GM23248 (cell line): Measurements from ENCODE around the gene MYH6. TPM values are rescaled to one million over a fixed set of nuclear protein-coding genes. Genes with fewer than 3 reads are reported as not detected.

Experiments used
- DNase-seq: peaks from one replicate; pipeline ENCODE4 v3.0.0-alpha.2; 2015
- H2AFZ ChIP-seq: fragments of 200-600 bp; sonication (generic); 2 replicates; pipeline ENCODE4 v1.6.1; 2016; ENCODE audit warnings: antibody characterized with exemption
- H3F3A ChIP-seq: fragments of 200-600 bp; sonication (generic); 2 replicates; pipeline ENCODE4 v1.6.1; 2016; ENCODE audit warnings: mild to moderate bottlenecking, antibody characterized with exemption, mixed run types; ENCODE audit not compliant: insufficient read depth
- H3K27ac ChIP-seq: fragments of 200-600 bp; sonication (generic); 2 replicates; pipeline ENCODE4 v1.5.1; 2016; ENCODE audit warnings: mild to moderate bottlenecking
- H3K27me3 ChIP-seq: fragments of 200-600 bp; sonication (generic); replicated peaks from 2 replicates; pipeline ENCODE4 v1.6.1; 2016; ENCODE audit warnings: mild to moderate bottlenecking; ENCODE audit not compliant: insufficient read depth
- H3K36me3 ChIP-seq: fragments of 200-600 bp; sonication (generic); 2 replicates; pipeline ENCODE4 v1.6.1; 2016; ENCODE audit warnings: low read depth, mild to moderate bottlenecking
- H3K4me1 ChIP-seq: fragments of 200-600 bp; sonication (generic); 2 replicates; pipeline ENCODE4 v1.6.1; 2016; ENCODE audit warnings: mild to moderate bottlenecking; ENCODE audit not compliant: insufficient read depth
- H3K4me2 ChIP-seq: fragments of 200-600 bp; sonication (generic); one replicate; pipeline ENCODE4 v1.6.1; 2016; ENCODE audit warnings: mild to moderate bottlenecking; ENCODE audit not compliant: unreplicated experiment
- H3K4me3 ChIP-seq: fragments of 200-600 bp; sonication (generic); 2 replicates; pipeline ENCODE4 v1.5.1; 2016; ENCODE audit warnings: mild to moderate bottlenecking
- H3K79me2 ChIP-seq: fragments of 200-600 bp; sonication (generic); 2 replicates; pipeline ENCODE4 v1.6.1; 2016; ENCODE audit warnings: mild to moderate bottlenecking; ENCODE audit not compliant: insufficient read depth
- H3K9ac ChIP-seq: fragments of 200-600 bp; sonication (generic); 2 replicates; pipeline ENCODE4 v1.6.1; 2016; ENCODE audit warnings: mild to moderate bottlenecking
- H3K9me2 ChIP-seq: fragments of 200-600 bp; sonication (generic); 2 replicates; pipeline ENCODE4 v1.6.1; 2016; ENCODE audit warnings: mixed run types, mild to moderate bottlenecking, moderate library complexity; ENCODE audit not compliant: insufficient read depth
- H3K9me3 ChIP-seq: fragments of 200-600 bp; sonication (generic); one replicate; pipeline ENCODE4 v1.6.1; 2017; ENCODE audit warnings: low read depth
- H4K20me1 ChIP-seq: fragments of 200-600 bp; sonication (generic); 2 replicates; pipeline ENCODE4 v1.6.0; 2016; ENCODE audit not compliant: insufficient read depth
- EZH2 ChIP-seq: fragments of 200-600 bp; sonication (generic); IDR thresholded peaks from 2 replicates; pipeline ENCODE4 v1.6.1; 2018; ENCODE audit warnings: antibody characterized with exemption, mild to moderate bottlenecking; ENCODE audit not compliant: insufficient read depth, poor library complexity, severe bottlenecking
- EZH2phosphoT487 ChIP-seq: fragments of 200-600 bp; sonication (generic); IDR thresholded peaks from 2 replicates; pipeline ENCODE4 v1.6.1; 2018; ENCODE audit warnings: antibody characterized with exemption, moderate library complexity, mild to moderate bottlenecking, low read depth; ENCODE audit not compliant: insufficient read depth
- WGBS, 2 experiments: methylation state at CpG; one replicate each; pipeline ENCODE4 v1.1.6; 2015 to 2017; ENCODE audit warnings: low lambda C conversion rate in 2 of 2, low coverage in 1 of 2; ENCODE audit errors: missing lambda C conversion rate in 2 of 2; 5-methylcytosine and 5-hydroxymethylcytosine counted together
- in situ Hi-C: fragments of 300-500 bp; cut with MboI; formaldehyde crosslinking; loops from 2 replicates; pipeline ENCODE4 v1.15.0; 2020
- polyA plus RNA-seq: library from polyadenylated mRNA; unstranded; fragments of >200 nt; fragmentation: Nextera tagmentation; extraction: Ambion mirVana; gene quantifications from 2 replicates; pipeline ENCODE4 v1.2.1, GENCODE V29; 2016
- total RNA-seq: library from RNA; depleted of rRNA; stranded (reverse); fragments of >200 nt; shearing (Covaris generic); gene quantifications from 2 replicates; pipeline ENCODE4 v1.2.3, GENCODE V29; 2014

The MYH6 gene
- total and polyA plus RNA-seq, 2 experiments from 2014 or later = not detected

DNA sequence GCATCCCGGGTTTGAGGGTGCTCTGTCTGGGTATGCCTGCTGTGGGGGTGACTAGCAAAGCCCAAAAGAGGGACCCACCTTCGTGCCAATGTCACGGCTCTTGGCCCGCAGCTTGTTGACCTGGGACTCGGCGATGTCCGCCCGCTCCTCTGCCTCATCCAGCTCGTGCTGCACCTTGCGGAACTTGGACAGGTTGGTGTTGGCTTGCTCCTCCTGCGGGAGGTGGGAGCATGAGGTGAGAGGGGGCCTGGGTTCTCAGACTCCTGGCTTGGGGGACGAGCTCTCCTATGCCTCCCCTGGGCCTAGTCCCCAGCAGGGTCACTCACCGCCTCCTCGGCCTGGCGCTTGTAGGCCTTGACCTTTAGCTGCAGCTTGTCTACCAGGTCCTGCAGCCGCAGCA lies 5.6 kb upstream of the MYH6 start:
- H3K27me3 ChIP-seq = peaks cover 4% of the 10 kb centered on the region
- no peak overlapping the region for H3K9ac ChIP-seq
- 73 to 81% methylated on average over 14 to 16 of the region's 16 CpGs for WGBS, 2 experiments
- H3K4me3 ChIP-seq = no peak overlapping the region
- H3K4me1 ChIP-seq = no peaks in the 10 kb centered on the region
- H3F3A ChIP-seq = no peaks in the 10 kb centered on the region
- no peak for DNase-seq
- H3K9me3 ChIP-seq = no peaks in the 10 kb centered on the region
- no peaks in the 10 kb centered on the region for H3K9me2 ChIP-seq
- no peak for TF ChIP-seq EZH2phosphoT487
- no peak for TF ChIP-seq EZH2
- H3K79me2 ChIP-seq = no peaks in the 10 kb centered on the region
- no peak overlapping the region for H3K4me2 ChIP-seq
- in situ Hi-C loops = no loop called here
- H3K27ac ChIP-seq = no peak overlapping the region
- no peaks in the 10 kb centered on the region for H3K36me3 ChIP-seq
- no peaks in the 10 kb centered on the region for H4K20me1 ChIP-seq
- no peak overlapping the region for H2AFZ ChIP-seq

DNA sequence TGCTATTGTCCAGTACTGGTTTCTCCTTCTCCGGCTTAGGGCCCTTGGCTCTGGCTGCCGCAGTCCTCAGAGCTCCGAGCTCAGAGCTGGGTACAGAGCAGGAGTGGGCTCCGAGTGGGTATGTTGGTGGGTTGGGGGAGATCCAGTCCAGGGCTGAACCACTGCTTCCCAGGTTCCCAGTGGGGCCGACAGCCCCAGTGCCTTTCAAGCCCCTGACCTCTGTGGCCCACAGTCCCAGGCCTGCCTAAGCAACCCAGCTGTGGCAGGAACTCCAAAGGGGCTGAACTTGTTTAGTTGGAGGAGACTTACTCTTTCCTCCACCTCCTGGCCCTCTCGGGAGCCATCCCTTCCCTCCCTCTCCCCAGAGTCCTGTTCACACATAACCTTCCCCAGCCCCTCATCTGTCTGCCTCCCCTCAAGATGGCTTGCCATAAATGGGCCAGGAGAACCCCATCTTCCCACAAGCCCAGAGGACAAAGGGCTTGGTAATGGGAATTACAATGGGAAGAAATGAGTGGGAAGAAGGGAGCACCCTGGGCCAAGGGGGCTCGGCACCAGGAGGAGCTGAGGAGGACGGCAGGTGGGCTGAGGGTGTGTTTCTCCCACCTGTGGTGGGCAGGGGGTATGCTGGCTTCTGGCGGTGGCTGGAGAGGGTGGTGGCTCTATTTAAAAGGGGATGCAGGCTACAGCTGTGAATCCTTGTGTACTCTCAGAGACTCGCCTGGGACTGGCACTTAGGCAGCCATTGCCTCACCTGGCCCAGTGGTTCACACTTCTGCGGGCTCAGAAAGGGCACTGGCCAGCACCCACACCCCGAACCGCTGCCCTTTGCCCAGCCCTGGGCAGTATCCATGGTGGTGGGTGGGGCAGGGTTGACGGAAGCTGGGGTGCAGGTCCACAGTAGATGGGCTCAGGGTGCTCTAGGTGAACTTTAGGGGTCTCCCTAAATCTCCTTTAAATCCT lies 3.8 kb upstream of the MYH6 start:
- Histone ChIP-seq H3K9me2 (no peaks in the 10 kb centered on the region), H3K36me3 (no peaks in the 10 kb centered on the region), H3K4me2 (no peak overlapping the region), H3F3A (no peaks in the 10 kb centered on the region), H3K4me3 (no peak overlapping the region), H3K79me2 (no peaks in the 10 kb centered on the region), H3K27ac (no peak overlapping the region), H2AFZ (no peak overlapping the region), H3K4me1 (no peaks in the 10 kb centered on the region), H4K20me1 (no peaks in the 10 kb centered on the region), H3K27me3 (peaks cover 9% of the 10 kb centered on the region), H3K9me3 (no peaks in the 10 kb centered on the region), H3K9ac (no peak overlapping the region)
- TF ChIP-seq EZH2phosphoT487 = no peak
- no peak for TF ChIP-seq EZH2
- in situ Hi-C loops = no loop called here
- no peak for DNase-seq
- 37 to 40% methylated on average over 14 of the region's 14 CpGs for WGBS, 2 experiments

DNA sequence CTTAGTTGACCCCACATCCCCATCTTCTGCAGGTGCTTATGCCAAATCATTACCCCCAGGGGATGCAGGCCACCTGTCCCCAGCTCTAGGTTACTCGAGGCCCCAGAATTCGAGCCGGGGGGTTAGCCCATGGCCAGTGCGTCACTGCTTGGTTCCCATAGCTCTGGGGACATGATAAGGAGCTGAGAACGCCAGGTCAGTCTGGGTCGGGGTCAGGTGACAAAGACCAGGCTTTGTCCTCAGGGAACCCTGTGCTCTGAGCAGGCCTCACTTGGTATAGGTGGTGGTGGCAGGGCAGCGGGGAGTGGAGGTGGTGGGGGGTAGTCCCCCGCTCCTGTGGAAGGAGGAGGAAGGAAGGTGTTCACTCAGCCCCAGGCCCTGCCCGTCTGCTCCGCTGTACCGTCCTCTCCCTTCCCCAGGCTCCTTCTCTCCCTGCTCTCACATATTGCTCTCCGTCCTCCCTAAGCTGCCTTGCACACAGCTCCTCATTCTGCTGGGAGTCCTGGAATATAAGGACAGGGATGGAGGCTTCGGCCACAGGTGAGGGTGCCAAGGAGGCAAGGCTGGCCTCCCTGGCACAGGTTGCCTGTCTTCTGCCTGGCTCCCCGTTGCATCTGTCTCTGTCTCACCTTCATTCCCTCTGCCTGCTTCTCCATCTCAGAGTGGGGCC lies 2.0 kb upstream of the MYH6 start:
- H3K9me2 ChIP-seq = no peaks in the 10 kb centered on the region
- H3K4me2 ChIP-seq = no peak overlapping the region
- H3K9ac ChIP-seq = no peak overlapping the region
- no peaks in the 10 kb centered on the region for H3F3A ChIP-seq
- H3K9me3 ChIP-seq = no peaks in the 10 kb centered on the region
- peaks cover 9% of the 10 kb centered on the region for H3K27me3 ChIP-seq
- no peaks in the 10 kb centered on the region for H3K79me2 ChIP-seq
- in situ Hi-C loops = no loop called here
- H3K4me3 ChIP-seq = no peak overlapping the region
- WGBS, 2 experiments = 41 to 47% methylated on average over 12 to 14 of the region's 14 CpGs
- no peak for TF ChIP-seq EZH2phosphoT487
- TF ChIP-seq EZH2 = no peak
- DNase-seq = no peak
- no peaks in the 10 kb centered on the region for H4K20me1 ChIP-seq
- no peak overlapping the region for H3K27ac ChIP-seq
- H3K36me3 ChIP-seq = no peaks in the 10 kb centered on the region
- no peaks in the 10 kb centered on the region for H3K4me1 ChIP-seq
- no peak overlapping the region for H2AFZ ChIP-seq

DNA sequence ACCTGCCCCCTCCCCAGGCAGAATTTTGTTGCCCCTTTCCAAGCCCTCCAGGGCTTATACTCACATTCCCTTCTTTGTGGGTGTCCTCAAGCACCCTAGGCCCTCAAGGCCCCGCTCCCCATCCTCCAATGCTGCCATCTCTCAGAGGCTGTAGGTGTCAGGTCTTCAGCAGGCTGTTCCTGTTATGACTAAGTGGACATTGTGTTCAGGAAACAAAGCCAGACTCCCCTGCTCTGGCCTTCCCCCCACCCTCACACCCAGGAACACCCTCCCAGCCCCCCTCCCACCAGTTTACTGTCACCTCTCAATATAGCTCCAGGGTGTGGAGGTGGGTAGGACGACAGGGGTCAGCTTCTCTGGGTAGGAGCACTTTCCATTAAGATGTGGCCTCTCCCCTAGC lies 1.4 kb upstream of the MYH6 start:
- no peak for DNase-seq
- 21 to 43% methylated on average over 2 of the region's 2 CpGs for WGBS, 2 experiments
- H3K27me3 ChIP-seq = peaks cover 9% of the 10 kb centered on the region
- no peaks in the 10 kb centered on the region for H3K79me2 ChIP-seq
- H3K36me3 ChIP-seq = no peaks in the 10 kb centered on the region
- no peak overlapping the region for H3K4me3 ChIP-seq
- H3K4me2 ChIP-seq = no peak overlapping the region
- in situ Hi-C loops = no loop called here
- H3K9ac ChIP-seq = no peak overlapping the region
- H2AFZ ChIP-seq = no peak overlapping the region
- H3F3A ChIP-seq = no peaks in the 10 kb centered on the region
- H3K9me2 ChIP-seq = no peaks in the 10 kb centered on the region
- no peak overlapping the region for H3K27ac ChIP-seq
- no peaks in the 10 kb centered on the region for H4K20me1 ChIP-seq
- H3K9me3 ChIP-seq = no peaks in the 10 kb centered on the region
- no peaks in the 10 kb centered on the region for H3K4me1 ChIP-seq
- TF ChIP-seq EZH2 = no peak
- TF ChIP-seq EZH2phosphoT487 = no peak
